ENCODE results near the gene MARCHF10.

Gene MARCHF10

DNA sequence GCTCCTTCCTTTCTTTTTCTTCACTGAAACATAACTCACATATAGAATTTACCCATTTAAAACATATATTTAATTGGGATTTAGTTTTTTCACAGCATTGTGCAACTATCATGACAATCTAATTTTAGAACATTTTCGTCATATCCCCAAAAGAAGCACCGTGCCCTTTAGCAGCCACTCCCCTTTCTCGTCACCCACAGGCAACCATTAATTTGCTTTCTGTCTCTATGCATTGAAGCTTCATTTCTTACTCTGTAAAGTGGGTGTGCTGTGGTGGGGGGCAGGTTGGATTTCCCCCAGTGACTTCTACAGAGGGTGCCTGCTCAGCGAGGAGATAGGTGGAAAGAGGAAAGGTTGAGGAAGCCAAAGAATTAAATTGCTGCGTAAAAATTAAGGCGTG lies 144.8 kb downstream of the MARCHF10 start:
- H3K79me2 ChIP-seq, result no peaks in the 10 kb centered on the region
- no peak overlapping the region for H3K27ac ChIP-seq
- no peaks in the 10 kb centered on the region for H3K4me1 ChIP-seq
- no peaks in the 10 kb centered on the region for H3K36me3 ChIP-seq (ENCODE audit: control insufficient read depth, insufficient read depth, low read length)
- no peak overlapping the region for H3K4me3 ChIP-seq (ENCODE audit: low read depth, low read length)
- no peaks in the 10 kb centered on the region for H3K27me3 ChIP-seq (ENCODE audit: control insufficient read depth, insufficient read depth, low read length)
- no peak overlapping the region for H3K4me2 ChIP-seq (ENCODE audit: low read length)
- H3K9ac ChIP-seq, result no peak overlapping the region
- no peaks in the 10 kb centered on the region for H3K9me3 ChIP-seq (ENCODE audit: control insufficient read depth, low read length)
- no peak overlapping the region for H2AFZ ChIP-seq
- TF ChIP-seq CTCF (IDR thresholded peaks at IDR 0.05), result no peak

GRCh38 chr17:62662855-62663254 lies 145.3 kb downstream of the MARCHF10 start:
- no peak overlapping the region for H3K4me3 ChIP-seq (ENCODE audit: low read depth, low read length)
- H2AFZ ChIP-seq, result no peak overlapping the region
- H3K79me2 ChIP-seq, result no peaks in the 10 kb centered on the region
- no peaks in the 10 kb centered on the region for H3K4me1 ChIP-seq
- H3K9me3 ChIP-seq (ENCODE audit: control insufficient read depth, low read length), result no peaks in the 10 kb centered on the region
- H3K27ac ChIP-seq, result no peak overlapping the region
- no peak for TF ChIP-seq CTCF (IDR thresholded peaks at IDR 0.05)
- no peak overlapping the region for H3K4me2 ChIP-seq (ENCODE audit: low read length)
- no peak overlapping the region for H3K9ac ChIP-seq
- H3K27me3 ChIP-seq (ENCODE audit: control insufficient read depth, insufficient read depth, low read length), result no peaks in the 10 kb centered on the region
- H3K36me3 ChIP-seq (ENCODE audit: control insufficient read depth, insufficient read depth, low read length), result no peaks in the 10 kb centered on the region

DNA sequence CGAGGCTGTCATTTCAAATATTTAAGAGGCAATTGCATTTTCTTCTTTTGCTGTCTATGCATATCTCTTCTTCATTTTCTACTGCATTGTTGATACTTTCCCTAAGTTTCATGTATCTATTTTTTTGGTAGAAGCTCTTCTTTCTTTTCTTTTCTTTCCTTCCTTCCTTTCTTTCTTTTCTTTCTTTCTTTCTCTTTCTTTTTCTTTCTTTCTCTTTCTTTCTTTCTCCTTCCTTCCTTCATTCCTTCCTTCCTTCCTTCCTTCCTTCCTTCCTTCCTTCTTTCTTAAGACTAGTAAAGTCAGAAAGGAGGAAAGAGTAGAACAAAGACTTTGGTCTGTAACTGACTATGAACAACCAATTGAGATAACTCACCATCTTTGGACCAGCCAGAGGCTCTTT lies 146.8 kb downstream of the MARCHF10 start:
- Histone ChIP-seq H3K9ac (no peak overlapping the region), H2AFZ (no peak overlapping the region), H3K9me3 (ENCODE audit: control insufficient read depth, low read length) (no peaks in the 10 kb centered on the region), H3K27me3 (ENCODE audit: control insufficient read depth, insufficient read depth, low read length) (no peaks in the 10 kb centered on the region), H3K79me2 (no peaks in the 10 kb centered on the region), H3K4me3 (ENCODE audit: low read depth, low read length) (no peak overlapping the region), H3K36me3 (ENCODE audit: control insufficient read depth, insufficient read depth, low read length) (no peaks in the 10 kb centered on the region), H3K4me2 (ENCODE audit: low read length) (no peak overlapping the region), H3K4me1 (no peaks in the 10 kb centered on the region), H3K27ac (no peak overlapping the region)
- TF ChIP-seq CTCF (IDR thresholded peaks at IDR 0.05), result no peak

DNA sequence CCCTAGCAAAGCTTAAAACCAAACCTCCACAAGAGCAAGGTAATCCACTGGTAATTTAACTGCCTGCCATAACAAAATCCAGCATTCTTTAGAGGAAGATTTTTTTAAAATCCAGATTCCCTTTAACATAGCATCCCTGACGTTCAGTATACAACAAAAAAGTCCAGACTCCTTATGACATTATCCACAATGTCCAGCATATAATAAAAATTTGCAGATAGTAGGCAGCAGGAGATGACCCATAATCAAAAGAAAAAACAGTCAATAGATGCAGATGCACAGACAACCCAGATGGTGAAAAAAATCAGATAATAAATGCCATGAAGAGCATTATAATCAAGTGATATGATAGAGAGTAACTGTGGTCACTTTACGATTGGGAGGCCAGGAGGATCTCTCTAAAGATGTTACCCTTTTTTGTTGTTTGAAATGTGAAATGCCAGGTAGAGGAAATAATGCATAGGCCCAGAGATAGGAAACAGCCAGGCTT lies 147.4 kb downstream of the MARCHF10 start:
- Histone ChIP-seq H3K36me3 (ENCODE audit: control insufficient read depth, insufficient read depth, low read length) (no peaks in the 10 kb centered on the region), H3K79me2 (no peaks in the 10 kb centered on the region), H3K27me3 (ENCODE audit: control insufficient read depth, insufficient read depth, low read length) (no peaks in the 10 kb centered on the region), H3K27ac (no peak overlapping the region), H3K9me3 (ENCODE audit: control insufficient read depth, low read length) (no peaks in the 10 kb centered on the region), H2AFZ (no peak overlapping the region), H3K4me3 (ENCODE audit: low read depth, low read length) (no peak overlapping the region), H3K4me1 (no peaks in the 10 kb centered on the region), H3K4me2 (ENCODE audit: low read length) (no peak overlapping the region), H3K9ac (no peak overlapping the region)
- TF ChIP-seq CTCF (IDR thresholded peaks at IDR 0.05), result no peak

DNA sequence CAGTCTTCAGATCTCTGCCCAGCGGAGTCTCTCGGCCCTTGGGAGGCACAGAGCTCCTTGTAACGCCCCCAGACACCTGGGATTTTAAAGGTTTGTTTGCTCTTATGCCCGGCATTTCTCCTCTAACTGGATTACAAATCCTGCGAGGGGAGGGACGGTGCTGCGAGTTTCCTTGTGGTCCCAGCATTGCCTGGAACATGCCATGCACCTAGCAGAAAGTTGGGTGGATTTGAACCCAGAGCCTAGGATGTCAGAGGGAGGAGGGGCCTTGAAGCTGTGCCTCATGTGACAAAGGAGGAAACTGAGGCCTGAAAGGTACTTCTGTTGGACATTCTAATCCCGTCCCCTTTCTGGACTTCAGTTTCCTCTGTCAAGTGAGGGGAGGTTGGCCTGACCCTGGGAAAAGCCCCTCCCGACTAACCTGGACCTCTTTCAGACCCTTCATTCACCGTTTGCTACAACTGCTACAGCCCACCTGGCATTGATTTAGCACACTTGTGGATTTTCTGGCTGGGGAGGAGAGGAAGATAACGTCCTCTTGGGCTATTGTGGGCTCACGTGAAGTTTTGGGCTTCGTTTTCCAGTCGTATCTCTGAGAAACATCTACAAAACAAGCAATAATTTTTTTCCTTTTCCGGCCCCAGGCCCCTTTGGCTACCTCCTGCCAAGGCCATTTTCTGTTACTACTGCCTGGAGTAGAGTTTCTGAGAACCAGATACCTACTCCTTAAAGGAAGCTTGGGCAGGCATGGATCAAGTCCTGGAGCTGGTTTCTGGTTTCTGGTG lies 149.8 kb downstream of the MARCHF10 start:
- Histone ChIP-seq H3K36me3 (ENCODE audit: control insufficient read depth, insufficient read depth, low read length) (no peaks in the 10 kb centered on the region), H2AFZ (no peak overlapping the region), H3K4me1 (peaks cover 7% of the 10 kb centered on the region), H3K4me3 (ENCODE audit: low read depth, low read length) (no peak overlapping the region), H3K27me3 (ENCODE audit: control insufficient read depth, insufficient read depth, low read length) (no peaks in the 10 kb centered on the region), H3K9ac (no peak overlapping the region), H3K27ac (no peak overlapping the region), H3K79me2 (no peaks in the 10 kb centered on the region), H3K4me2 (ENCODE audit: low read length) (no peak overlapping the region), H3K9me3 (ENCODE audit: control insufficient read depth, low read length) (no peaks in the 10 kb centered on the region)
- no peak for TF ChIP-seq CTCF (IDR thresholded peaks at IDR 0.05)
